ENCODE results near the gene RTN4R. TPM values are rescaled to one million over a fixed set of nuclear protein-coding genes. Genes with fewer than 3 reads are reported as not detected.

RTN4R gene
- total and polyA plus RNA-seq, 9 of the 15 experiments (the other 6 are each of a cell fraction or from before 2014, with no cell fraction given): 0.04 to 2.8 (median 1.4) TPM; not detected in 3

- TF ChIP-seq ZC3H8 (IDR thresholded peaks at IDR 0.05) (no peak), TEAD4 (IDR thresholded peaks at IDR 0.05; ENCODE audit: low read length) (peak; percentile 11; the same call in 1 of the 2 replicates), TEAD4 (CRISPR knock-in tag; IDR thresholded peaks at IDR 0.05; ENCODE audit: borderline replicate concordance) (no peak), ZNF197 (CRISPR knock-in tag; IDR thresholded peaks at IDR 0.05; ENCODE audit: low read depth) (no peak), CHCHD3 (CRISPR knock-in tag; IDR thresholded peaks at IDR 0.05) (no peak), ZBTB7A (IDR thresholded peaks at IDR 0.05; ENCODE audit: borderline replicate concordance, control insufficient read depth, low read depth, low read length) (peak; percentile 72; the same call in 1 of the 2 replicates), FOXP4 (CRISPR knock-in tag; IDR thresholded peaks at IDR 0.05; ENCODE audit: borderline replicate concordance) (peak; percentile 78; the same call in 1 of the 2 replicates), LCOR (CRISPR knock-in tag; IDR thresholded peaks at IDR 0.05) (peak; percentile 94), MYNN (IDR thresholded peaks at IDR 0.05) (0 out of 2 replicates have a peak, but pooled peaks have one; percentile 16), MYNN (CRISPR knock-in tag; IDR thresholded peaks at IDR 0.05) (no peak), CREM (IDR thresholded peaks at IDR 0.05; ENCODE audit: low read depth) (peak; percentile 69), TCF3 (CRISPR knock-in tag; IDR thresholded peaks at IDR 0.05) (0 out of 2 replicates have a peak, but pooled peaks have one; percentile 32), NCOA4 (IDR thresholded peaks at IDR 0.05; ENCODE audit: partially characterized antibody) (no peak), NEUROD1 (IDR thresholded peaks at IDR 0.05; ENCODE audit: borderline replicate concordance, low read depth, low read length, partially characterized antibody) (peak; percentile 23), HCFC1 (IDR thresholded peaks at IDR 0.05; ENCODE audit: low read depth, low read length) (no peak), SMARCC2 (IDR thresholded peaks at IDR 0.05; ENCODE audit: low read depth) (no peak), SP2 (IDR thresholded peaks at IDR 0.05; ENCODE audit: extremely low read depth, low read depth, low read length, poor library complexity, severe bottlenecking) (no peak), ZNF586 (CRISPR knock-in tag; conservative IDR thresholded peaks at IDR 0.05) (no peak), FOSL1 (tag; conservative IDR thresholded peaks at IDR 0.05) (peak; percentile 97), GABPB1 (CRISPR knock-in tag; IDR thresholded peaks at IDR 0.05) (peak; percentile 16; the same call in 1 of the 2 replicates), SMARCA4 (IDR thresholded peaks at IDR 0.05) (0 out of 2 replicates have a peak, but pooled peaks have one; percentile 42), ZBTB1 (CRISPR knock-in tag; IDR thresholded peaks at IDR 0.05; ENCODE audit: borderline replicate concordance, low read depth) (peak; percentile 97), SETDB1 (IDR thresholded peaks at IDR 0.05; ENCODE audit: low read length) (peak; percentile 83), BCOR (IDR thresholded peaks at IDR 0.05) (no peak), RUNX1 (IDR thresholded peaks at IDR 0.05; ENCODE audit: low read depth) (peak; percentile 65; the same call in 1 of the 2 replicates), MLX (CRISPR knock-in tag; conservative IDR thresholded peaks at IDR 0.05) (no peak), VEZF1 (CRISPR knock-in tag; IDR thresholded peaks at IDR 0.05) (peak; percentile 70), POLR3A (IDR thresholded peaks at IDR 0.05; ENCODE audit: borderline replicate concordance, extremely low read depth, insufficient read depth, insufficient read length) (no peak)
These were observed 11.6 kb upstream of the RTN4R start (continued) for GRCh38 chr22:20279662-20280134.

All from K562 (cell line).